ENCODE measurements around the gene ZDHHC1. TPM values are rescaled to one million over a fixed set of nuclear protein-coding genes. Genes with fewer than 3 reads are reported as not detected.

ZDHHC1 gene
- total and polyA plus RNA-seq, 12 donors, result 1.3 to 30.0 (median 12.6) TPM

DNA sequence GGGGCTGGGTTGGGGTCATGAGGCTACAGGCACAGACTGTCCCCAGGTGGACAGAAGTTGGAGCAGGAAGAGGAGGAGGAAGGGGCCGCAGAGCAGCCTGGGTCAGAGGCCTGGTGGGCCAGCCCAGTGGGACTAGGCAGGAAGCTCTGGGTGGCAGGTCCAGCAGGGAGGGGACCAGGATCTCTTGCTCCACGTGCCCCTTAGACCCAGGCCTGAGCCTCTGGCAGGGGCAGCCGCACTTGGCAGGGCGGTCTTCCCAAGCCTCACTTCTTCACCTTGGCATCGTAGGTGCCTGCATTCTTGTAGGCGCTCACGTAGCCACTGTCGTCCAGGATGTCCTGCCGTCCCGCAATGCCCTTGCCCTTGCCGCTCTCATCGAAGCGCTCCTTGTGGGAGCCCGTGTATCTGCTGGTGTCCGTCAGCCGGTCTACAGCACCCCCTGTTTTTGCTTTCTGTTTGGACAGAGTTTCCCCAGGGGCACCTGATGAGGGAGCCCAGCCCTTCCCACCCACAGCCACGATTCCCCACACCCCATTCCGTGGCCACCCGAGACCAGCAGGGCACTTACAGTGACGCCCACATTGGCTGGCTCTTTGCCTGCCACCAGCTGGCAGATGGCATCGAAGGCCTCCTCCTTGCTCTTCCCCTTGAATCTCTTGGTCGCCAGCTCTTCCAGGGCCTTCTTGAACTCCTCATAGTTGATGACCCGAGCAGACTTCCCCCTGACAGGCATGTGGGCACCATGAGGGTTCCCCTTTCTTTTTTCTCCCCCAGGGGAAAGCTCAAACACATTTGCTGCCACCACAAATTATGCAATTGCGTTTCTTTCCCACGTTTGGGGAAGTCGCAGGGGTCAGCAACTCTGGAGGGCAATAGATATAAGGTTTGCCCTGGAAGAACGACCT is 26.1 kb downstream of the ZDHHC1 start:
- TF ChIP-seq, protein P1, sequence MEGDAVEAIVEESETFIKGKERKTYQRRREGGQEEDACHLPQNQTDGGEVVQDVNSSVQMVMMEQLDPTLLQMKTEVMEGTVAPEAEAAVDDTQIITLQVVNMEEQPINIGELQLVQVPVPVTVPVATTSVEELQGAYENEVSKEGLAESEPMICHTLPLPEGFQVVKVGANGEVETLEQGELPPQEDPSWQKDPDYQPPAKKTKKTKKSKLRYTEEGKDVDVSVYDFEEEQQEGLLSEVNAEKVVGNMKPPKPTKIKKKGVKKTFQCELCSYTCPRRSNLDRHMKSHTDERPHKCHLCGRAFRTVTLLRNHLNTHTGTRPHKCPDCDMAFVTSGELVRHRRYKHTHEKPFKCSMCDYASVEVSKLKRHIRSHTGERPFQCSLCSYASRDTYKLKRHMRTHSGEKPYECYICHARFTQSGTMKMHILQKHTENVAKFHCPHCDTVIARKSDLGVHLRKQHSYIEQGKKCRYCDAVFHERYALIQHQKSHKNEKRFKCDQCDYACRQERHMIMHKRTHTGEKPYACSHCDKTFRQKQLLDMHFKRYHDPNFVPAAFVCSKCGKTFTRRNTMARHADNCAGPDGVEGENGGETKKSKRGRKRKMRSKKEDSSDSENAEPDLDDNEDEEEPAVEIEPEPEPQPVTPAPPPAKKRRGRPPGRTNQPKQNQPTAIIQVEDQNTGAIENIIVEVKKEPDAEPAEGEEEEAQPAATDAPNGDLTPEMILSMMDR (IDR thresholded peaks at IDR 0.05), result no peak
- no peak for TF ChIP-seq POLR2A (IDR thresholded peaks at IDR 0.05)
- Histone ChIP-seq H3K27me3 (peaks cover 8% of the 10 kb centered on the region), H3K4me1 (replicated peaks in 1 of 2) (peaks cover 14 to 21% of the 10 kb centered on the region in 2 donors), H3K9me3 (replicated peaks in 1 of 3) (no peaks in the 10 kb centered on the region), H3K4me3 (no peak overlapping the region), H3K27ac (no peak overlapping the region), H3K36me3 (replicated peaks in 1 of 2) (no peaks in the 10 kb centered on the region)
- peak in 6 of 7 donors; percentile 34 to 66 (median 50) for DNase-seq
- intact Hi-C loops (cut with DNase I), result no loop called here
- 78 to 87% (median 82%) methylated on average over 24 to 27 of the region's 27 CpGs for WGBS, 4 donors

DNA sequence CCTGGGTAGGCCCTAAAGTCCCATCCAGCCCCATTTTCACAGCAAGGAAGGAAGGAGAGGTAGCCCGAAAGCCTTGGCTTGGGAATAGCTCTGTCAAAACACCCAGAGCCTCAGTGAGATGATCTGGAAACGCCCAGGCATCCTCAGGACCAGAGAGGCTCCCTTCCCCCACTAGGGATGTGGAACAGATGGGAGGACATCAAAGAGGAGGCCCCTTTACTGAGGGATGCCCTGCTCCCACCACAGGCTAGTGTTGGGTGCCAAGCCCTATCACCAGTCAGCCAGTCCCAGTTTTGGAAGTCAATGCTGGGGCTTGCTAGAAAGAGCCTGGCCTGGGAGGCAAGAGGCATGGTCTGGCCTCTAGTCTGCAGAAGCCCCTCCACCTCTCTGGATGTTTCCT is 27.7 kb downstream of the ZDHHC1 start:
- intact Hi-C loops (cut with DNase I), result no loop called here
- no peaks in the 10 kb centered on the region for H3K27me3 ChIP-seq
- H3K36me3 ChIP-seq (replicated peaks in 1 of 2), result no peaks in the 10 kb centered on the region
- H3K4me3 ChIP-seq, result no peak overlapping the region
- TF ChIP-seq, protein P1 (IDR thresholded peaks at IDR 0.05), result no peak
- no peak for TF ChIP-seq POLR2A (IDR thresholded peaks at IDR 0.05)
- WGBS, 4 donors, result 83 to 91% (median 90%) methylated on average over 2 of the region's 2 CpGs
- H3K9me3 ChIP-seq (replicated peaks in 1 of 3), result no peaks in the 10 kb centered on the region
- peaks cover 9 to 14% of the 10 kb centered on the region in 2 donors for H3K4me1 ChIP-seq (replicated peaks in 1 of 2)
- peak in 1 of 7 donors; percentile 28 for DNase-seq
- H3K27ac ChIP-seq, result no peak overlapping the region

DNA sequence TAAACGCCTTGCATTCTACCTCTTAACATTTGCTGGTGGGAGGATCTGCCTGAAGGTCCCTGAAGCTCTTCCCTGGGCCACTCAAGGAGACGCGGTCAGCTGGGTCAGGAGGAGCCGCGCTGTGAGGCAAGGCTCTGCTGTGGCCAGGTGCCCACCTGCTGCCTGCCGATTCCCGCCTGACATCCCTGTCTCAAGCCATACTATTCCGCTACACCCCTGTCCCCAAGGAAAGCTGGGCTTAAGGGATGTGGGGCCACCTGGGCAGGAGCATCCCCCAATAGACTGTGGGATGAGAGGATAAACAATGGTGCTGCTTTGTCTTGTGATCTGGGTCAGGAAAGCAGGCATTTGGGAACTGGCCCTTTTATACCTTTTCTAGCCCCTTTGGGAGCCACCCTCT is 28.1 kb downstream of the ZDHHC1 start:
- H3K27ac ChIP-seq, result no peak overlapping the region
- peaks cover 5 to 10% of the 10 kb centered on the region in 2 donors for H3K4me1 ChIP-seq (replicated peaks in 1 of 2)
- H3K36me3 ChIP-seq (replicated peaks in 1 of 2), result no peaks in the 10 kb centered on the region
- DNase-seq, result peak in 1 of 7 donors; percentile 28
- intact Hi-C loops (cut with DNase I), result no loop called here
- no peak overlapping the region for H3K4me3 ChIP-seq
- TF ChIP-seq, protein P1 (IDR thresholded peaks at IDR 0.05), result no peak
- TF ChIP-seq POLR2A (IDR thresholded peaks at IDR 0.05), result no peak
- H3K27me3 ChIP-seq, result no peaks in the 10 kb centered on the region
- 82 to 90% (median 89%) methylated on average over 5 to 8 of the region's 8 CpGs for WGBS, 4 donors
- H3K9me3 ChIP-seq (replicated peaks in 1 of 3), result no peaks in the 10 kb centered on the region

DNA sequence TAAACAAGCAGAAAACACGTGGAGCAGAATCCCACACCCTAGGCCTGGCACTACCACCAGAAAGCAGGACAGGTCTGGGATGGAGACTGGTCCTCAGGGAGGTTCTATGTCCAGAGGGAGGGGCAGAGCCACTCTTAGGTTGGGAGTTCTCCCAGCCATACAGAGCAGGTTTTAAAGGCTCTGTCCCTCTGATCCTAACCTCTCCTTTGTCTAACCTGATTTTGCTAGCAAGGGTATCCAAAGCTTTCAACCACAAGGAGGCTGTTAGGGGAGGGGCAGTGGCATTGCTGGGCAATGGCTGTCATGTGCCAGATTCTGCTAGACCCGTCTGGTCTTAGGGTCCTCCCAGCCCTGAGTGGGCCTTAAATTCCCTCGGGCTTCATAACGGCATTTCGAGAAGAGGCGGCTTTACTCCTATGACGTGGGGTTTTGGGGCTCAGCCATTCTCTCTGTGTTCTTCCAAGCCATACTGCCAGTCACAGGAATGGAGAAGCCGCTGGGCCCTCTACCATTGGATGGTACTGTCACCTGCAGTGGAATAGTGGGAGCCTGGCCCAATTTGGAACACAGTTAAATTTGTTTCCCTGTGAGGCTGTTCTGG is 28.7 kb downstream of the ZDHHC1 start:
- no peaks in the 10 kb centered on the region for H3K27me3 ChIP-seq
- TF ChIP-seq, protein P1 (IDR thresholded peaks at IDR 0.05), result no peak
- no peak for TF ChIP-seq POLR2A (IDR thresholded peaks at IDR 0.05)
- H3K36me3 ChIP-seq (replicated peaks in 1 of 2), result no peaks in the 10 kb centered on the region
- peaks cover 0 to 4% of the 10 kb centered on the region in 2 donors for H3K4me1 ChIP-seq (replicated peaks in 1 of 2)
- H3K27ac ChIP-seq, result no peak overlapping the region
- peak in 1 of 7 donors; percentile 34 for DNase-seq
- intact Hi-C loops (cut with DNase I), result no loop called here
- no peak overlapping the region for H3K4me3 ChIP-seq
- H3K9me3 ChIP-seq (replicated peaks in 1 of 3), result no peaks in the 10 kb centered on the region
- 81 to 95% (median 88%) methylated on average over 3 to 8 of the region's 8 CpGs for WGBS, 4 donors
